HCT116 (cell line): ENCODE data around the gene LHPP. TPM values are rescaled to one million over a fixed set of nuclear protein-coding genes. Genes with fewer than 3 reads are reported as not detected.

Experiments used
- ATAC-seq: fragments of 200-7000 bp; cut with Tn5 transposase; 2 replicates; pipeline ENCODE4 v1.9.1; 2020; ENCODE audit warnings: mild to moderate bottlenecking, moderate library complexity
- BruUV-seq: library from RNA; stranded (reverse); fragments of 400-500 nt; replicated peaks from 2 replicates; lab custom pipeline; 2021; lab: Mats Ljungman, UMichigan
- CTCF ChIA-PET: fragments of 300-600 bp; sonication (Branson Sonifier 250); formaldehyde crosslinking; loops from one replicate; lab custom pipeline; 2021; ENCODE audit warnings: antibody characterized with exemption; lab: Charles Lee
- POLR2A ChIA-PET: fragments of 300-600, 350-600 bp; sonication (Branson Sonifier 250); formaldehyde crosslinking; loops from one replicate; lab custom pipeline; 2021; ENCODE audit warnings: antibody characterized with exemption; lab: Charles Lee
- RAD21 ChIA-PET, 2 experiments: fragments of 300-600 bp; sonication (Branson Sonifier 250); formaldehyde crosslinking; loops; one replicate each; lab custom pipeline; 2023; ENCODE audit warnings: low total read pairs in 2 of 2; ENCODE audit not compliant: uncharacterized antibody in 2 of 2, unreplicated experiment in 2 of 2, low non-redundant PET in 1 of 2; lab: Charles Lee
- DNase-seq: peaks from one replicate; pipeline ENCODE4 v3.0.0-alpha.2; 2010; ENCODE audit warnings: low read depth, low spot score
- H2AFZ ChIP-seq: fragments of 200-600 bp; shearing (Covaris generic), sonication (generic); 2 replicates; pipeline ENCODE4 v1.6.1; 2017; ENCODE audit warnings: low read depth, mixed run types, mixed read lengths, antibody characterized with exemption, low read length; ENCODE audit not compliant: poor library complexity, severe bottlenecking
- H3K27ac ChIP-seq: 2 replicates; pipeline ENCODE4 v1.5.1; 2012; ENCODE audit warnings: low read depth, low read length
- H3K27me3 ChIP-seq: fragments of 200-600 bp; sonication (generic); 2 replicates; pipeline ENCODE4 v1.6.1; 2016; ENCODE audit warnings: mixed run types, low read length, mixed read lengths; ENCODE audit not compliant: insufficient read depth
- H3K36me3 ChIP-seq, 2 experiments: fragments of 200-500 bp in 1 of 2; fragments of 200-600 bp in 1 of 2; sonication (Bioruptor generic) in 1 of 2; sonication (generic) in 1 of 2; 2 replicates each; pipeline versions ENCODE4 v1.5.1 to v1.6.1; 2014 to 2016; ENCODE audit warnings: low read length in 2 of 2, inconsistent platforms in 1 of 2, mixed read lengths in 1 of 2, mixed run types in 1 of 2; ENCODE audit not compliant: insufficient read depth in 2 of 2, control insufficient read depth in 1 of 2
- H3K4me1 ChIP-seq, 2 experiments: fragments of 200-600 bp in 1 of 2; sonication (generic) in 1 of 2; 2 replicates each; pipeline versions ENCODE4 v1.5.1 to v1.6.1; 2012 to 2017; ENCODE audit warnings: low read length in 2 of 2, inconsistent platforms in 1 of 2, mild to moderate bottlenecking in 1 of 2, mixed read lengths in 1 of 2, mixed run types in 1 of 2, moderate library complexity in 1 of 2; ENCODE audit not compliant: insufficient read depth in 2 of 2, control insufficient read depth in 1 of 2
- H3K4me2 ChIP-seq: fragments of 200-600 bp; sonication (generic); 2 replicates; pipeline ENCODE4 v1.6.1; 2017; ENCODE audit warnings: mixed run types, low read length, mixed read lengths
- H3K4me3 ChIP-seq, 2 experiments: fragments of 200-600 bp in 1 of 2; sonication (generic) in 1 of 2; replicated peaks in 1 of 2; 2 replicates each; pipeline ENCODE4 v1.5.1; 2011 to 2016; ENCODE audit warnings: low read length in 2 of 2, control low read depth in 1 of 2, low read depth in 1 of 2, mild to moderate bottlenecking in 1 of 2, mixed read lengths in 1 of 2, mixed run types in 1 of 2
- H3K79me2 ChIP-seq: fragments of 200-600 bp; sonication (generic); 2 replicates; pipeline ENCODE4 v1.6.1; 2017; ENCODE audit warnings: mild to moderate bottlenecking, mixed run types, low read length, moderate library complexity, mixed read lengths; ENCODE audit not compliant: insufficient read depth
- H3K9ac ChIP-seq: fragments of 200-600 bp; sonication (generic); 2 replicates; pipeline ENCODE4 v1.6.1; 2016; ENCODE audit warnings: low read length, mixed read lengths
- H3K9me2 ChIP-seq: fragments of 200-600 bp; sonication (generic), shearing (Covaris generic); 2 replicates; pipeline ENCODE4 v1.6.1; 2017; ENCODE audit warnings: mixed run types, mild to moderate bottlenecking, moderate library complexity; ENCODE audit not compliant: insufficient read depth
- H3K9me3 ChIP-seq, 2 experiments: fragments of 200-500 bp in 1 of 2; fragments of 200-600 bp in 1 of 2; sonication (Bioruptor generic) in 1 of 2; sonication (generic) in 1 of 2; 2 replicates each; pipeline ENCODE4 v1.6.1; 2014 to 2017; ENCODE audit warnings: low read length in 2 of 2, mixed read lengths in 2 of 2, inconsistent platforms in 1 of 2, low read depth in 1 of 2, mild to moderate bottlenecking in 1 of 2, mixed run types in 1 of 2, moderate library complexity in 1 of 2; ENCODE audit not compliant: control insufficient read depth in 1 of 2, insufficient read depth in 1 of 2
- H4K20me1 ChIP-seq: fragments of 200-600 bp; sonication (generic), shearing (Covaris generic); 2 replicates; pipeline ENCODE4 v1.6.1; 2017; ENCODE audit warnings: mixed run types, mild to moderate bottlenecking, moderate library complexity; ENCODE audit not compliant: insufficient read depth
- ATF3 ChIP-seq: IDR thresholded peaks from 2 replicates; pipeline ENCODE4 v1.6.1; 2012
- ELF1 ChIP-seq: IDR thresholded peaks from 2 replicates; pipeline ENCODE4 v1.6.1; 2012; ENCODE audit warnings: low read depth, borderline replicate concordance
- EZH2 ChIP-seq: fragments of 200-600 bp; sonication (generic); IDR thresholded peaks from 2 replicates; pipeline ENCODE4 v1.6.1; 2017; ENCODE audit warnings: antibody characterized with exemption, mixed run types
- JUND ChIP-seq: IDR thresholded peaks from 2 replicates; pipeline ENCODE4 v1.6.1; 2012
- SRF ChIP-seq: IDR thresholded peaks from 2 replicates; pipeline ENCODE4 v1.6.1; 2012; ENCODE audit warnings: low read depth
- TCF7L2 ChIP-seq: IDR thresholded peaks from 2 replicates; pipeline ENCODE4 v1.7.0; 2011; ENCODE audit warnings: borderline replicate concordance, inconsistent platforms; ENCODE audit not compliant: insufficient read depth, insufficient read length; ENCODE audit errors: extremely low read depth
- YY1 ChIP-seq: IDR thresholded peaks from 2 replicates; pipeline ENCODE4 v1.6.1; 2011; ENCODE audit warnings: low read length, low read depth, moderate library complexity, mild to moderate bottlenecking; ENCODE audit not compliant: insufficient replicate concordance; ENCODE audit errors: extremely low read depth
- ZBTB33 ChIP-seq: IDR thresholded peaks from 2 replicates; pipeline ENCODE4 v1.6.1; 2011; ENCODE audit warnings: mild to moderate bottlenecking, low read length, moderate library complexity; ENCODE audit not compliant: insufficient replicate concordance; ENCODE audit errors: extremely low read depth
- ZNF274 ChIP-seq: fragments of 200-500 bp; sonication (Bioruptor generic); IDR thresholded peaks from 2 replicates; pipeline ENCODE4 v1.6.1; 2014; ENCODE audit warnings: mild to moderate bottlenecking, low read depth, low read length, inconsistent platforms
- intact Hi-C: fragments of 100-400 bp; cut with micrococcal nuclease; formaldehyde crosslinking; loops from 2 replicates; pipeline ENCODE4 v1.10.0; 2022
- total RNA-seq: library from RNA; stranded (reverse); gene quantifications from one replicate; pipeline ENCODE4 v1.2.1, GENCODE V29; 2021; ENCODE audit not compliant: unreplicated experiment
- TF ChIP-seq, protein P1 (sequence below), 3 experiments: fragments of 200-600 bp in 1 of 3; sonication (generic) in 1 of 3; IDR thresholded peaks in 2 of 3; conservative IDR thresholded peaks in 1 of 3; 2 replicates each; pipeline ENCODE4 v1.5.1; 2012 to 2017; ENCODE audit warnings: low read depth in 2 of 3, low read length in 2 of 3, antibody characterized with exemption in 1 of 3, borderline replicate concordance in 1 of 3, control low read depth in 1 of 3, mild to moderate bottlenecking in 1 of 3, mixed read lengths in 1 of 3, mixed run types in 1 of 3, moderate library complexity in 1 of 3; ENCODE audit not compliant: insufficient read depth in 1 of 3

LHPP gene
- total RNA-seq, 1 experiment from 2014 or later, result 45.8 TPM

DNA sequence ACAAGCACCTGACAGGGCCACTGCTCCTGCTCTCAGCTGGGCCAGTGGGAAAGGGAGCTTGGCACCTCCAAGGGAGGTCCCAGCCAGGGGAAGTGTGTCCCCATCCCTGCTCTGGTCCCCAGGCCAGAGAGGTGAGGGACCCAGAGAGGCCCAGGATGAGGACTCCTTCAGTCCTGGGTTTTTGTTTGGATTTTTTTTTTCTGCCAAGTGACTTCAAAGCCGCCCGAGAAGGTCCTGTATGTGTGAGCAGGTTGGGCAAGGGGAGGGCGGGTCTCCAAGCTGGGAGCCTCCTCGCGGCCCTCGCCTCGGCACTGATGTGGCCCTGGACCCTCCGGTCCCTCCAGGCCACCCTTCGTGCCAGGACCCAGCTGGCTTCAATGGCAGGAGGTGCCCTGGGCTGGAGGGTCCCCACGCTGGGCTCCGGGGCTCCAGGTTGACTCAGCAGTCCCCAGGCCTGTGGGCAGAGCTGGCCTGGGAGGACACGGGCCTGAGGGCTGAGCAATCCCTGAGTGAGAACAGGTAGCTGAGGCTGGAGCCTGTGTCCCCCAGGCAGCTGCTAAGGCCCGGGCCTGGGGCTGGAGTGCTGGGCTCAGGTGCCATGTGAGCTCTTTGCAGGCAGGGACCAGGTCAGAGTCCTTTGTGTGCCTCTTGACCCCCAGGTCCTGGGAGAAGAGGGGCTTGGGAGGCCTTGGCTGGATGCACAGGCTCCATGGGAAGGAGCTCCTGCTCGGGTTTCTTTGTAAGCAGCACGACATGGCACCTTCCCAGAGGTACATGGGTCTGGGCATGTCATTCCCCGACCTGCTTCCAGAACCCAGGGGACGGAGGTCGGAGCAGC is 142.0 kb downstream of the LHPP start:
- no peak overlapping the region for H3K4me3 ChIP-seq
- no peaks in the 10 kb centered on the region for H3K9me3 ChIP-seq
- DNase-seq, result no peak
- no peaks in the 10 kb centered on the region for H3K36me3 ChIP-seq
- ChIA-PET POLR2A (no interaction called here), CTCF (no interaction called here), RAD21 (no interaction called here)
- no peaks in the 10 kb centered on the region for H3K79me2 ChIP-seq
- H3K27ac ChIP-seq, result no peak overlapping the region; the same call in 1 of the 2 replicates
- intact Hi-C loops, result no loop called here
- TF ChIP-seq EZH2 (no peak), ZNF274 (no peak)
- H3K27me3 ChIP-seq, result no peaks in the 10 kb centered on the region
- H3K4me1 ChIP-seq, result no peaks in the 10 kb centered on the region
- no peaks in the 10 kb centered on the region for H4K20me1 ChIP-seq
- ATAC-seq, result no peak
- no peaks in the 10 kb centered on the region for H3K9me2 ChIP-seq
- no TSS peak for BruUV-seq
- H3K9ac ChIP-seq, result no peak overlapping the region
- H2AFZ ChIP-seq, result no peak overlapping the region
- H3K4me2 ChIP-seq, result no peak overlapping the region

GRCh38 chr10:124604214-124605000 is 142.8 kb downstream of the LHPP start:
- Histone ChIP-seq H3K9ac (no peak overlapping the region), H3K27me3 (no peaks in the 10 kb centered on the region), H3K4me2 (no peak overlapping the region), H3K4me3 (no peak overlapping the region), H3K9me3 (no peaks in the 10 kb centered on the region), H3K79me2 (no peaks in the 10 kb centered on the region), H4K20me1 (no peaks in the 10 kb centered on the region), H3K4me1 (no peaks in the 10 kb centered on the region), H3K9me2 (no peaks in the 10 kb centered on the region), H3K36me3 (no peaks in the 10 kb centered on the region), H3K27ac (no peak overlapping the region), H2AFZ (no peak overlapping the region)
- no TSS peak for BruUV-seq
- POLR2A ChIA-PET, result no interaction called here
- intact Hi-C loops, result no loop called here
- DNase-seq (no peak), ATAC-seq (no peak)
- TF ChIP-seq YY1 (no peak), SRF (no peak), ZBTB33 (no peak), ELF1 (no peak), TCF7L2 (no peak), JUND (no peak), ATF3 (no peak)
- TF ChIP-seq, protein P1, sequence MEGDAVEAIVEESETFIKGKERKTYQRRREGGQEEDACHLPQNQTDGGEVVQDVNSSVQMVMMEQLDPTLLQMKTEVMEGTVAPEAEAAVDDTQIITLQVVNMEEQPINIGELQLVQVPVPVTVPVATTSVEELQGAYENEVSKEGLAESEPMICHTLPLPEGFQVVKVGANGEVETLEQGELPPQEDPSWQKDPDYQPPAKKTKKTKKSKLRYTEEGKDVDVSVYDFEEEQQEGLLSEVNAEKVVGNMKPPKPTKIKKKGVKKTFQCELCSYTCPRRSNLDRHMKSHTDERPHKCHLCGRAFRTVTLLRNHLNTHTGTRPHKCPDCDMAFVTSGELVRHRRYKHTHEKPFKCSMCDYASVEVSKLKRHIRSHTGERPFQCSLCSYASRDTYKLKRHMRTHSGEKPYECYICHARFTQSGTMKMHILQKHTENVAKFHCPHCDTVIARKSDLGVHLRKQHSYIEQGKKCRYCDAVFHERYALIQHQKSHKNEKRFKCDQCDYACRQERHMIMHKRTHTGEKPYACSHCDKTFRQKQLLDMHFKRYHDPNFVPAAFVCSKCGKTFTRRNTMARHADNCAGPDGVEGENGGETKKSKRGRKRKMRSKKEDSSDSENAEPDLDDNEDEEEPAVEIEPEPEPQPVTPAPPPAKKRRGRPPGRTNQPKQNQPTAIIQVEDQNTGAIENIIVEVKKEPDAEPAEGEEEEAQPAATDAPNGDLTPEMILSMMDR (IDR thresholded peaks at IDR 0.05 in 2 of 3, conservative IDR thresholded peaks at IDR 0.05 in 1 of 3; ENCODE audit: borderline replicate concordance in 1 of 3, insufficient read depth in 1 of 3, low read depth in 2 of 3, low read length in 2 of 3), result no peak
- CTCF ChIA-PET, result no interaction called here
- RAD21 ChIA-PET, result no interaction called here
